ENCODE measurements around the gene TMEM120A.

The TMEM120A gene

GRCh38 chr7:75957021-75957736 lies 37.2 kb downstream of the TMEM120A start:
- DNase-seq: no peak

- peak; percentile 54 for DNase-seq
Observed at GRCh38 chr7:75955331-75955955, 39.0 kb downstream of the TMEM120A start.

GRCh38 chr7:75953931-75954330 lies 40.5 kb downstream of the TMEM120A start:
- DNase-seq: no peak

- DNase-seq: no peak
Observed at GRCh38 chr7:75953431-75953830, 41.0 kb downstream of the TMEM120A start.

- DNase-seq: no peak
Observed at GRCh38 chr7:75951506-75951905, 42.9 kb downstream of the TMEM120A start.

GRCh38 chr7:75950111-75950681 lies 44.2 kb downstream of the TMEM120A start:
- no peak for DNase-seq

- no peak for DNase-seq
Observed at GRCh38 chr7:75948179-75948578, 46.2 kb downstream of the TMEM120A start.

GRCh38 chr7:75946207-75946855 lies 48.1 kb downstream of the TMEM120A start:
- DNase-seq: no peak

- no peak for DNase-seq
Observed at GRCh38 chr7:75945297-75946168, 48.9 kb downstream of the TMEM120A start.

GRCh38 chr7:75944507-75944906 lies 49.9 kb downstream of the TMEM120A start:
- no peak for DNase-seq

- DNase-seq: no peak
Observed at GRCh38 chr7:75943864-75944263, 50.5 kb downstream of the TMEM120A start.

GRCh38 chr7:75938921-75939320 lies 55.5 kb downstream of the TMEM120A start:
- DNase-seq: no peak

- peak; percentile 54 for DNase-seq
Observed at GRCh38 chr7:75937958-75938786, 56.2 kb downstream of the TMEM120A start.
